NCI-H82 (cell line): ENCODE results near the gene STARD3NL.
A peak's percentile ranks its signal among the peaks of the same experiment; 100 is the strongest.

ENCODE experiments used
- DNase-seq: peaks from one replicate; lab custom pipeline; 2025; lab: John Stamatoyannopoulos, UW

STARD3NL gene

DNA sequence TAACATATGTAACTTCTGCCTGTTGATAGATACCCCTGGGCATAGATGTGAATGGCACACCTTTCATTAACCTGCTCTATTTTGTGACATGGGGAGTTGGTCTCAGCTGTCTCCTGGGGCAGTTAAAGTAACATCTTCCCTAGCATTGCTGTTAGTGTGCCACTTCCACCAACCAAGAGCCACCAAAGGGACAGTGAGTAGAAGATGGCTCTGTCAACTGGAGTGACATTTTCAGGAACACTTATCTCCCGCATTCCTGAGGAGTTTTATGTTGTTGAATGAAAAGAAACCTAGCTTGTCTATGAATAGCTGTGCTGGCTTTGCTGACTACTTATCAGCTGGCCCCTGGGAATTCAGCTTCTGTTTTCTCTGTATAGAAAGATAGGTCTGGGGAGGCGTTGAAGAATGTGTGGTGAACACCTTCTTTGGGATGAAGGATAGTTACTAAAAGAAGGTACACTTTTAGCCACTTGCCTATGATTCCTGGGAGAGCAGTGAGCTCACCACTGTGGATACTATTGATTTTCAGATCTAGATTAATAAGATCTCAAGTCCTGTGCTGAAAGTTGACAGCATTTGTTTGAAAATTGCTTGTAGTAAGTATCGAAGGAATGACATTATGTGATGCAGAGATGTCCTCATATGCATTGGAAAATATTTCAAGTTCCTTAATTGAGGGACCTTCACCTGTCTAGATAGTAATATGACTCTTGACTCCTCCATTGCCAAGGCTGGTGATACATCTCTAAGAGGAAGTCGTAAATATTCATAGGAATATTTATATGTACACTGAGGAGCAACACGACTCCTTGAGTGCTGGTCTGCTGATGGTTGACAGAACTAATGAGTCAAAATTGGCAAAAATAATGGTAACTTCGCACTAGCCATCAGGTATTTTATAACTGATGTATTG lies 7.6 kb downstream of the STARD3NL start:
- no peak for DNase-seq

DNA sequence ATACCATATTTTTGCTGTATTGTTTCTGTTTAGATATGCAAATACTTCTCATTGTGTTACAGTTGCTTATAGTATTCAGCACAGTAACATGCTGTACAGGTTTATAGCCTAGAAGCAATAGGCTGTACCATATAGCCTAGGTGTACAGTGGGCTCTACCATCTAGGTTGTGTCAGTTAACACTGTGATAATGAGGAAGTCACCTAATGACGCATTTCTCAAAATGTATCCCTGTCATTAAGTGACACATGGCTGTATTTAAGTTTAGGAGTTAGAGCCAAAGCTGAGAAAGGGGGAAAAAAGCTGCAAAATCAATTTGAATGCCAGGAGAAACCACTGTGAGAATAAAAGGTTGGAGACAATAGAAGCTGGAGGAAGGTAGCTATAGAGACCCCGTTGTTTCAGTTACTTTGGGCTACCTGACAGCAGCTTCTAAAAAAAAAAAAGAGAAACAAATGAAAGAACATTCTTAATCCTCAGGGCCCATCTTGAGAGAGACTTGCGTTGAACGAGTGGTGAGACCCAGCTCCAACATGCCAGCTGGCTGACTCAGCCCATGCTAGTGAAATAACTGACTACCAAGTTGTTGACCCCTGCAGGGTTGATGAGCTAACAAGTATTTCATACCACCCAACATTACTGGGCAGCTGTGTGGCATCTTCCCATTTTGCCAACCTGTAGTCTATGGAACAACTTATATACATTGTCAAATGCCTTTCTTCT lies 8.7 kb downstream of the STARD3NL start:
- no peak for DNase-seq

DNA sequence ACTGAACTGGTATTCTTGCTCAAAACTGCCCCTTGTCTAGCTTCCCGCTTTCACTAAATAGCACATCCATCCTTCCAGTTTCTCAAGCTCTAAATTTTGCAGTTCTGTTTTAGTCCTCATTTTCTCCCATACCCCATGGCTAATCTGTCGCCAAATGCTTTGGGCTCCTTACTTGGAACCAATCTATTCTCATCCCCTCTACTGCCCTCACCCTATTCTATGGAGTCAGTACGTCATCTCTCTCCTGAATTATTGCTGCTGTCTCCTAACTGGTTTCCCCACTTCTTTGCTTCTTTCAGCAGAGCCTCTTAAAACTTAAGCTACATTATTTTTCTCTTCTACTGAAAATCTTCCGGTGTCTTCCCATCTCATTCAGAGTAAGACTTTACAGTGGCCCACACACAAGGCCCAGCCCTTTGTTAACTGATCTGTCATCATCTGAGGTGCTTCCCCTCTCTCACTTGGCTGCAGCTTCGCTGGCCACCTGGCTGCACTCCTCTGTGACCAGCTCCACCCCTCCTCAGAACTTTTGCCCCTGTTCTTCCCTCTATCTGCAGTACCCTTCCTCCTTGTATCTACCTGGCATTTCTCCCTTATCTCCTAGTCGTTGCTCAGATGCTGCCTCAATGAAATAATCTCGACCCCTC lies 9.9 kb downstream of the STARD3NL start:
- no peak for DNase-seq

GRCh38 chr7:38189231-38189938 lies 11.3 kb downstream of the STARD3NL start:
- DNase-seq: no peak

DNA sequence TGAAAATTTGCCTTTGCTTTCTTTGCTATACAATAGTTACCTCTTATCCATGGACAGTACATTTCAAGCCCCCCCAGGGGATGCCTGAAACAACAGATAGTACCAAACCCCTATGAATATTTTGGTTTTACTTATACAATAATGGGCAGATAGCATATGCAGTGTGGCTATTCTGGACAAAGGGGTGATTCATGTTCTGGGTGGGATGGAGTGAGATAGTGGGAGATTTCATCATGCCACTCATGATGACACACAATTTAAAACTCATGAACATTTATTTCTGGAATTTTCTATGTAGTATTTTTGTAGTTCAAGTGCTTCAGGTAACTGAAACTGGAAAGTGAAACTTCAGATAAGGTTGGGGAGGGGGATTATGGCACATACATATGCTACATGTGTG lies 12.0 kb downstream of the STARD3NL start:
- DNase-seq: no peak

GRCh38 chr7:38191791-38192190 lies 13.7 kb downstream of the STARD3NL start:
- DNase-seq: no peak

DNA sequence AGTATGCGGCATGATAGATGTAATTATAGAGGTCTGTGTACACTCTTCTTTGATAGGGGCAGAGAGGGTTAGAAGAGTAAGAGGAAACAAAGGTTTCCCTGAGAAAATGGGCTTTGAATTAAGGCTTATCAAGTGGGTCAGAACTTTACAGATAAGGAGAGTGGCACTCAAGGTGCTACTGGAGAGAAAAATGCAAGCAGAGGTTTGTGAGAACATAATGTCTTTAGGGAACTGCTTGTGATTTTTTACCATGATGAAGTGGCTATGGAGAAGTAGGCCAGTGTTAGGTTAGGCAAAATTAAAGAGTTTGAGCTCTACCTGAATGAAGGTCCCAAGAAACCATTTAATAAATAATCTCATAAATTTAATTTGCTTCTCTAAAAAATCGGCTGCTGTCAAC lies 14.3 kb downstream of the STARD3NL start:
- no peak for DNase-seq

- DNase-seq: peak; percentile 19
Observed at GRCh38 chr7:38195804-38196595, 18.0 kb downstream of the STARD3NL start.

DNA sequence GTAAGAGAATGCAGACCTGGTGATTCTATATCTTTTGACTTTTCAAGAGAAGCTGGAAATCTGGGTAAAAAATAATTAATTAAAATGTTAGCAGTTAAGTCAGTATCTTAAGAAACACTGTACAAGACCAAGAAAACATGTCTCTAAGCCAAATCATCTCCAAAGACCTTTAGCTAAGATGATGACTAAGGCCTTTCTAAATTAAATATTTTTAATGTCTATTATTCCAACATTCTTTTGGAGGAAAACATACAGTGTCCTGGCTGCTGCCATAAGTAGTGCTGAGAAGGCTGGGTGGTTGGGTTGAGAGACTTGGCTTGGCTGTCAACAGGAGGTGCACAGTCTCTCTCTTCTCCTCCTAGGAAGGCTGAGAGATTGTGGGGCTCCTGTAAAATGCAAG lies 20.3 kb downstream of the STARD3NL start:
- DNase-seq: no peak

GRCh38 chr7:38199154-38199553 lies 21.1 kb downstream of the STARD3NL start:
- DNase-seq: no peak

DNA sequence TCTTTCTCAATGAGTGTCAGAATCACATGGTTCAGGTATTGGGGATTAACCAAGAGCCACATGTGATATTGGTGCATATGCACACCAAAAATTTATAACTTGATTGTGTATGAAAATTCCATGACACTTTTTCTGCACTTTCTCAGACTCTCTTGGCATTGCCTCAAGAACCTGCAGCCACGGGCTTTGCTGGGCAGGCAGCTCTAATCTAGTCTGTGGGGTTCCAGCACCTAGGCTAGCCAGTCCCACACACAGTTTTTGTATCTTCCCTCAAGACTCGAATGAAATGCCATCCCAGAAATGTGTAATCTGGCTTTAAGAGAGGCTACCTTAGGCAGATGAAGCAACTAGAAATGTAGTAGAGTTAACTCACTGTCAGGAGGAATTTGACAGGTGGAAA lies 21.7 kb downstream of the STARD3NL start:
- DNase-seq: no peak

DNA sequence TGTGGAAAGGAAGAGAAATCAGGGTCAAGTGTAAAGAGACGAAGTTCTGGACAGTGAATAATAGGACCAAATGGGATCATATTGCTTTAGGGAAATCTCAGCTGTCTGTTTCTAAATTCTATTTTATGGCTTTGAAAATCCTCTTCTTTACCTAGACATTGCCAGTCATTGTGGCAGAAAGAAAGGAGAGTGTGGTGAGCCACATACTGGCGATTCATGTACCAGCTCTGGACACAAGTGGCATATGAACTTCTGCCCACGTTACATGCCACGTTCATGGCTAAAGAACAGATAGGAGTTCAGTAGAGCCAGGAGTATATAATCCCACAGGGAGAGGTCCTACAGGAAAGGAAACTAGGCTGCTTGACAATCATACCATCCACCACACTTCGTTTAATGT lies 28.0 kb downstream of the STARD3NL start:
- no peak for DNase-seq

GRCh38 chr7:38207843-38208242 lies 29.8 kb downstream of the STARD3NL start:
- no peak for DNase-seq

DNA sequence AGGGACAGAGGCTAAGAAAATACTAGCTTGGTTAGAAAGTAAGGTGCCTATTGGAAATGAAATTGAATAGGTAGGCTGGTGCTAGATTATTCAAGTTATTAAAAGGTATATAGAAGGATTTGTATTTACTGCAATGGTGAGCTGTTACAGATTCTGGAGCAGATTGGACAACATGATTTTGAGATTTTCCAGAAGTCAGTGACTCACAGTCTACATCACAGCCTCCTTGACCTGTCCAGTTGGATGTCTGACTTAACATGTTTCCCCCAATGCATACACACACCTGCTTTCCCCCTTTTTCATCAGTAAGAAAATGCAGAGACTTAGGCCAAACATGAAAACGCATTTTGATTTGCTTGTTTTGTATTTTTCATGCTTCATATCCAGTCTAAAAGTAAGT lies 33.4 kb downstream of the STARD3NL start:
- no peak for DNase-seq

GRCh38 chr7:38211940-38212339 lies 33.9 kb downstream of the STARD3NL start:
- DNase-seq: no peak

GRCh38 chr7:38215115-38215514 lies 37.1 kb downstream of the STARD3NL start:
- peak; percentile 61 for DNase-seq

GRCh38 chr7:38215735-38216670 lies 38.0 kb downstream of the STARD3NL start:
- DNase-seq: peak; percentile 93

DNA sequence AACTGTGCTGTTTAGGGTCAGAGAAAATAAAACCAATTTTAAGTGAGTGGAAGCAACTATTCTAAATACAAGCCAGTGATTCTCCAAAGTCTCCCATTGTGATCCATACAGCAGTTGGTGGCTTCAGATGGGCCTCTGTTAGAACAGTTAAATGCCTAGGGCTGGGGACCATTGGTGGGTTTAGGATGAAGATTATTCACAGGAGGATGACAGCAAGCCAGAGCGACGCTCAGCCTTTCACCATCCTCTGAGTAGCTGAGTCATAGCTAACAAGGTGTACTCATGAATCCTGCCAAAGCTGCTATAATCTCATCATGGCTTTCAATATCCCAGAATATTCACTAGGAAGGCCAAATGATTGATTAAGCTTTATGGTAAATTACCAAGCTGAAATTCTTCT lies 39.6 kb downstream of the STARD3NL start:
- DNase-seq: peak; percentile 90

GRCh38 chr7:38220452-38220851 lies 42.4 kb downstream of the STARD3NL start:
- DNase-seq: no peak

- DNase-seq: peak; percentile 68
Observed at GRCh38 chr7:38222481-38223096, 44.5 kb downstream of the STARD3NL start.
